GM12865 (cell line): ENCODE data around the gene MKI67.
A peak's percentile ranks its signal among the peaks of the same experiment; 100 is the strongest.

Experiments
- DNase-seq: peaks from one replicate; pipeline ENCODE4 v3.0.0; 2010; ENCODE audit warnings: low read depth
- H3K4me3 ChIP-seq: 2 replicates; pipeline ENCODE4 v1.5.1; 2011; ENCODE audit warnings: mild to moderate bottlenecking, low read depth, low read length, control low read depth
- TF ChIP-seq, protein P1 (sequence below): IDR thresholded peaks from 2 replicates; pipeline ENCODE4 v1.5.1; 2011; ENCODE audit warnings: low read length, control low read depth, low read depth, inconsistent platforms; ENCODE audit not compliant: insufficient read depth; ENCODE audit errors: missing control alignments

MKI67 gene

GRCh38 chr10:128064108-128064969 lies 61.9 kb downstream of the MKI67 start:
- DNase-seq, result peak; percentile 72
- no peak overlapping the region for H3K4me3 ChIP-seq
- TF ChIP-seq, protein P1, sequence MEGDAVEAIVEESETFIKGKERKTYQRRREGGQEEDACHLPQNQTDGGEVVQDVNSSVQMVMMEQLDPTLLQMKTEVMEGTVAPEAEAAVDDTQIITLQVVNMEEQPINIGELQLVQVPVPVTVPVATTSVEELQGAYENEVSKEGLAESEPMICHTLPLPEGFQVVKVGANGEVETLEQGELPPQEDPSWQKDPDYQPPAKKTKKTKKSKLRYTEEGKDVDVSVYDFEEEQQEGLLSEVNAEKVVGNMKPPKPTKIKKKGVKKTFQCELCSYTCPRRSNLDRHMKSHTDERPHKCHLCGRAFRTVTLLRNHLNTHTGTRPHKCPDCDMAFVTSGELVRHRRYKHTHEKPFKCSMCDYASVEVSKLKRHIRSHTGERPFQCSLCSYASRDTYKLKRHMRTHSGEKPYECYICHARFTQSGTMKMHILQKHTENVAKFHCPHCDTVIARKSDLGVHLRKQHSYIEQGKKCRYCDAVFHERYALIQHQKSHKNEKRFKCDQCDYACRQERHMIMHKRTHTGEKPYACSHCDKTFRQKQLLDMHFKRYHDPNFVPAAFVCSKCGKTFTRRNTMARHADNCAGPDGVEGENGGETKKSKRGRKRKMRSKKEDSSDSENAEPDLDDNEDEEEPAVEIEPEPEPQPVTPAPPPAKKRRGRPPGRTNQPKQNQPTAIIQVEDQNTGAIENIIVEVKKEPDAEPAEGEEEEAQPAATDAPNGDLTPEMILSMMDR, result no peak

GRCh38 chr10:128063736-128064107 lies 62.5 kb downstream of the MKI67 start:
- TF ChIP-seq, protein P1, result no peak
- no peak overlapping the region for H3K4me3 ChIP-seq
- DNase-seq, result peak; percentile 37

DNA sequence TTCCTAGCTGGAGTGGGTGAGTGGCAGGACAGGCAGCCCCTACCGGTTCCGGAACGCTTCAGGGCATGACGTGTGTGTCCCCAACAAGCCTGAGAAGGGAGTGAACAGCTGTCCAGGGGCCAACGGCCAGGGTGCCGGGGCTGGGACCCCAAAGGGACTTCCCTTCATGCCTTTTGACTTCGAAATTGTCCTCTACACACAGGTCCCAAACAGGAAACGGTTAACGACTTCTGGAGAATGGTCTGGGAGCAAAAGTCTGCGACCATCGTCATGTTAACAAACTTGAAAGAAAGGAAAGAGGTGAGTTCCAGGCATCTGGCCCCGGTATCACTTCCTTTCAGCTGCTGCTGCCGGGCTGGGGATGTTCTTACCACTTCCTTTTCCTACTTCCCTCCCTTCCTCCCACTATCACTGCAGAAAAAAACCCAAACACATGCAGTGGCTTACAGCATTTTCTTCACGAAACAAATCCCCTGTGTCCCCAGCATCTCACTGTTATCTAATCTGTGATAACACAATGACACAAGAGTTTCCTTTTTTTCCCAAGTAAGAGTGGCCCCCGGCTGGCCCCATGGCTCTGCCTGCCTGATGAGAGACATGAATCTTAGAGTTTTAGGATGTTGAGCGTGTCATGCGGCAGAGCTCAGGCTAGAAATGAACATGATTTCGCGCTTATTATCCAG lies 63.2 kb downstream of the MKI67 start:
- TF ChIP-seq, protein P1, result no peak
- DNase-seq, result peak; percentile 75
- H3K4me3 ChIP-seq, result no peak overlapping the region; the same call in 1 of the 2 replicates

DNA sequence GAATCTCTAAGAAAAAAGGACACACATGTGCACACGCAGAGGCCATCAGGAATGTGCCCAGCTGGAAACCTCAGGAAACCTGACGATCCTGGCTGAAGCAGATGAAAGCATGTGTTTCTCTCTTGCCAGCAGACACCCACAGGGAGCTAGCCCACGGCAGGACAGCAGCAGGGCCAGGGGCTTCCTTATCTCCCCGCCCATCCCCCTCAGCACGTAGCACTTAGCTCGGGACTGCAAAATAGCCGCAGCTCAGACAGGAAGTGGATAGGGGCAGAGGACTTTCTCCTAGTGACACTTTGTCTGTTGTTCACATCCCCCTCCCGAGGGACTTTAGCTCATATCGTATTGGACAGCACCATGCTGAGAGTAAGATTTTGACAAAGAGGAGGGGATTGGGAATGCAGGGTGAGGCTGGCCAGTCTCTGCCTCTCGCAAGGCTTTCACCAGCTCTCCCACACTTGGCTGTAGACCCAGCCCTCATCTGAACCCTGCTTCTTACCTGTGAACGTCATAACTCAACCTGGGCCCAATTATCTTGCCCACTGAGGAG lies 63.8 kb downstream of the MKI67 start:
- no peak for DNase-seq
- H3K4me3 ChIP-seq, result no peak overlapping the region
- TF ChIP-seq, protein P1, result no peak

GRCh38 chr10:128061306-128062300 lies 64.6 kb downstream of the MKI67 start:
- TF ChIP-seq, protein P1, result no peak
- no peak for DNase-seq
- H3K4me3 ChIP-seq, result no peak overlapping the region
